ENCODE measurements around the gene LSMEM2.
"Not testable (repeated sequence)": the region's sequence is repeated elsewhere in the genome, so short reads cannot be mapped to it uniquely, and the experiment has no call there.

LSMEM2 gene

GRCh38 chr3:50303013-50303815, 24.3 kb downstream of the LSMEM2 start, which contains the start of gene HYAL1:
Gene HYAL1, minus strand, starts transcription at chr3:50303574. Its CDS starts 618 bp downstream, at chr3:50302956.
- FAIRE-seq (no peak), DNase-seq (ENCODE audit: insufficient read length, low spot score) (no peak)
- TF ChIP-seq TAF1 (IDR thresholded peaks at IDR 0.05; ENCODE audit: low read depth, low read length) (no peak), PAX5 (IDR thresholded peaks at IDR 0.05; ENCODE audit: insufficient read depth, low read length, severe bottlenecking) (no peak), SPI1 (IDR thresholded peaks at IDR 0.05; ENCODE audit: low read depth, low read length) (no peak), POLR2A (IDR thresholded peaks at IDR 0.05; ENCODE audit: low read depth, low read length) (no peak), POLR2AphosphoS5 (IDR thresholded peaks at IDR 0.05; ENCODE audit: low read depth, low read length) (no peak), POU2F2 (IDR thresholded peaks at IDR 0.05; ENCODE audit: low read depth, low read length) (no peak)

GRCh38 chr3:50304601-50305000, 25.7 kb downstream of the LSMEM2 start:
- FAIRE-seq (peak; percentile 28), DNase-seq (ENCODE audit: insufficient read length, low spot score) (no peak)
- no peak for TF ChIP-seq PAX5 (IDR thresholded peaks at IDR 0.05; ENCODE audit: insufficient read depth, low read length, severe bottlenecking)
- TF ChIP-seq TAF1 (IDR thresholded peaks at IDR 0.05; ENCODE audit: low read depth, low read length): no peak
- no peak for TF ChIP-seq SPI1 (IDR thresholded peaks at IDR 0.05; ENCODE audit: low read depth, low read length)

GRCh38 chr3:50312041-50312440, 33.2 kb downstream of the LSMEM2 start:
- DNase-seq (ENCODE audit: insufficient read length, low spot score); FAIRE-seq: not testable (repeated sequence)

GRCh38 chr3:50314342-50314741, 35.5 kb downstream of the LSMEM2 start:
- FAIRE-seq (no peak), DNase-seq (ENCODE audit: insufficient read length, low spot score) (no peak)
- no peak for TF ChIP-seq POLR2AphosphoS5 (IDR thresholded peaks at IDR 0.05; ENCODE audit: low read depth, low read length)
- no peak for TF ChIP-seq SPI1 (IDR thresholded peaks at IDR 0.05; ENCODE audit: low read depth, low read length)
- no peak for TF ChIP-seq TAF1 (IDR thresholded peaks at IDR 0.05; ENCODE audit: low read depth, low read length)
- TF ChIP-seq POLR2A (IDR thresholded peaks at IDR 0.05; ENCODE audit: low read depth, low read length): no peak
- no peak for TF ChIP-seq PAX5 (IDR thresholded peaks at IDR 0.05; ENCODE audit: insufficient read depth, low read length, severe bottlenecking)
- no peak for TF ChIP-seq POU2F2 (IDR thresholded peaks at IDR 0.05; ENCODE audit: low read depth, low read length)

GRCh38 chr3:50314816-50315215, 35.9 kb downstream of the LSMEM2 start:
- no peak for DNase-seq (ENCODE audit: insufficient read length, low spot score)

GRCh38 chr3:50316657-50317242, 37.9 kb downstream of the LSMEM2 start:
- DNase-seq (ENCODE audit: insufficient read length, low spot score) (no peak), FAIRE-seq (no peak)
- no peak for TF ChIP-seq PAX5 (IDR thresholded peaks at IDR 0.05; ENCODE audit: insufficient read depth, low read length, severe bottlenecking)
- no peak for TF ChIP-seq POLR2AphosphoS5 (IDR thresholded peaks at IDR 0.05; ENCODE audit: low read depth, low read length)
- TF ChIP-seq POU2F2 (IDR thresholded peaks at IDR 0.05; ENCODE audit: low read depth, low read length): no peak
- no peak for TF ChIP-seq SPI1 (IDR thresholded peaks at IDR 0.05; ENCODE audit: low read depth, low read length)
- TF ChIP-seq POLR2A (IDR thresholded peaks at IDR 0.05; ENCODE audit: low read depth, low read length): no peak
- no peak for TF ChIP-seq TAF1 (IDR thresholded peaks at IDR 0.05; ENCODE audit: low read depth, low read length)

More at GRCh38 chr3:50314816-50315215, 35.9 kb downstream of the LSMEM2 start:
- no peak for FAIRE-seq
- TF ChIP-seq PAX5 (IDR thresholded peaks at IDR 0.05; ENCODE audit: insufficient read depth, low read length, severe bottlenecking): no peak
- no peak for TF ChIP-seq POU2F2 (IDR thresholded peaks at IDR 0.05; ENCODE audit: low read depth, low read length)
- TF ChIP-seq TAF1 (IDR thresholded peaks at IDR 0.05; ENCODE audit: low read depth, low read length): no peak
- no peak for TF ChIP-seq POLR2AphosphoS5 (IDR thresholded peaks at IDR 0.05; ENCODE audit: low read depth, low read length)
- TF ChIP-seq POLR2A (IDR thresholded peaks at IDR 0.05; ENCODE audit: low read depth, low read length): no peak
- TF ChIP-seq SPI1 (IDR thresholded peaks at IDR 0.05; ENCODE audit: low read depth, low read length): no peak

GRCh38 chr3:50317300-50317699, 38.4 kb downstream of the LSMEM2 start:
- no peak for FAIRE-seq
- DNase-seq (ENCODE audit: insufficient read length, low spot score): no peak
- TF ChIP-seq TAF1 (IDR thresholded peaks at IDR 0.05; ENCODE audit: low read depth, low read length): no peak
- TF ChIP-seq POLR2AphosphoS5 (IDR thresholded peaks at IDR 0.05; ENCODE audit: low read depth, low read length): no peak
- TF ChIP-seq POU2F2 (IDR thresholded peaks at IDR 0.05; ENCODE audit: low read depth, low read length): no peak
- no peak for TF ChIP-seq POLR2A (IDR thresholded peaks at IDR 0.05; ENCODE audit: low read depth, low read length)
- no peak for TF ChIP-seq PAX5 (IDR thresholded peaks at IDR 0.05; ENCODE audit: insufficient read depth, low read length, severe bottlenecking)

- DNase-seq (ENCODE audit: insufficient read length, low spot score): no peak
- TF ChIP-seq SPI1 (IDR thresholded peaks at IDR 0.05; ENCODE audit: low read depth, low read length) (no peak), POU2F2 (IDR thresholded peaks at IDR 0.05; ENCODE audit: low read depth, low read length) (no peak), TAF1 (IDR thresholded peaks at IDR 0.05; ENCODE audit: low read depth, low read length) (no peak), PAX5 (IDR thresholded peaks at IDR 0.05; ENCODE audit: insufficient read depth, low read length, severe bottlenecking) (no peak), POLR2A (IDR thresholded peaks at IDR 0.05; ENCODE audit: low read depth, low read length) (no peak), POLR2AphosphoS5 (IDR thresholded peaks at IDR 0.05; ENCODE audit: low read depth, low read length) (no peak)
- FAIRE-seq: no peak
These were observed 39.3 kb downstream of the LSMEM2 start for GRCh38 chr3:50318163-50318562.

GRCh38 chr3:50318615-50319014, 39.7 kb downstream of the LSMEM2 start:
- FAIRE-seq: no peak
- no peak for DNase-seq (ENCODE audit: insufficient read length, low spot score)
- TF ChIP-seq TAF1 (IDR thresholded peaks at IDR 0.05; ENCODE audit: low read depth, low read length): no peak
- no peak for TF ChIP-seq POLR2AphosphoS5 (IDR thresholded peaks at IDR 0.05; ENCODE audit: low read depth, low read length)
- TF ChIP-seq POU2F2 (IDR thresholded peaks at IDR 0.05; ENCODE audit: low read depth, low read length): no peak
- no peak for TF ChIP-seq SPI1 (IDR thresholded peaks at IDR 0.05; ENCODE audit: low read depth, low read length)
- TF ChIP-seq PAX5 (IDR thresholded peaks at IDR 0.05; ENCODE audit: insufficient read depth, low read length, severe bottlenecking): no peak
- TF ChIP-seq POLR2A (IDR thresholded peaks at IDR 0.05; ENCODE audit: low read depth, low read length): no peak

Data from GM12891 (cell line).